ENCODE results near the gene NCKAP5L. TPM values are rescaled to one million over a fixed set of nuclear protein-coding genes. Genes with fewer than 3 reads are reported as not detected.

Gene NCKAP5L, protein sequence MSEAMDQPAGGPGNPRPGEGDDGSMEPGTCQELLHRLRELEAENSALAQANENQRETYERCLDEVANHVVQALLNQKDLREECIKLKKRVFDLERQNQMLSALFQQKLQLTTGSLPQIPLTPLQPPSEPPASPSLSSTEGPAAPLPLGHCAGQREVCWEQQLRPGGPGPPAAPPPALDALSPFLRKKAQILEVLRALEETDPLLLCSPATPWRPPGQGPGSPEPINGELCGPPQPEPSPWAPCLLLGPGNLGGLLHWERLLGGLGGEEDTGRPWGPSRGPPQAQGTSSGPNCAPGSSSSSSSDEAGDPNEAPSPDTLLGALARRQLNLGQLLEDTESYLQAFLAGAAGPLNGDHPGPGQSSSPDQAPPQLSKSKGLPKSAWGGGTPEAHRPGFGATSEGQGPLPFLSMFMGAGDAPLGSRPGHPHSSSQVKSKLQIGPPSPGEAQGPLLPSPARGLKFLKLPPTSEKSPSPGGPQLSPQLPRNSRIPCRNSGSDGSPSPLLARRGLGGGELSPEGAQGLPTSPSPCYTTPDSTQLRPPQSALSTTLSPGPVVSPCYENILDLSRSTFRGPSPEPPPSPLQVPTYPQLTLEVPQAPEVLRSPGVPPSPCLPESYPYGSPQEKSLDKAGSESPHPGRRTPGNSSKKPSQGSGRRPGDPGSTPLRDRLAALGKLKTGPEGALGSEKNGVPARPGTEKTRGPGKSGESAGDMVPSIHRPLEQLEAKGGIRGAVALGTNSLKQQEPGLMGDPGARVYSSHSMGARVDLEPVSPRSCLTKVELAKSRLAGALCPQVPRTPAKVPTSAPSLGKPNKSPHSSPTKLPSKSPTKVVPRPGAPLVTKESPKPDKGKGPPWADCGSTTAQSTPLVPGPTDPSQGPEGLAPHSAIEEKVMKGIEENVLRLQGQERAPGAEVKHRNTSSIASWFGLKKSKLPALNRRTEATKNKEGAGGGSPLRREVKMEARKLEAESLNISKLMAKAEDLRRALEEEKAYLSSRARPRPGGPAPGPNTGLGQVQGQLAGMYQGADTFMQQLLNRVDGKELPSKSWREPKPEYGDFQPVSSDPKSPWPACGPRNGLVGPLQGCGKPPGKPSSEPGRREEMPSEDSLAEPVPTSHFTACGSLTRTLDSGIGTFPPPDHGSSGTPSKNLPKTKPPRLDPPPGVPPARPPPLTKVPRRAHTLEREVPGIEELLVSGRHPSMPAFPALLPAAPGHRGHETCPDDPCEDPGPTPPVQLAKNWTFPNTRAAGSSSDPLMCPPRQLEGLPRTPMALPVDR (N-terminal part only)
- total RNA-seq (10 to 100 TPM; 63.5 to 79.7 TPM), polyA plus RNA-seq (ENCODE audit: insufficient read depth, low read depth, low replicate concordance) (22.0 TPM)
- long read RNA-seq, donor 1, full-length matches to known transcripts, result 6 of 23 reads
- long read RNA-seq, donor 1, partial matches to known transcripts, result 17 of 23 reads
- long read RNA-seq, donor 1, other reads (novel, unspliced or antisense), result 0 of 23 reads
- long read RNA-seq, donor 2, full-length matches to known transcripts, result 1 of 14 reads
- long read RNA-seq, donor 2, partial matches to known transcripts, result 13 of 14 reads
- long read RNA-seq, donor 2, other reads (novel, unspliced or antisense), result 0 of 14 reads

DNA sequence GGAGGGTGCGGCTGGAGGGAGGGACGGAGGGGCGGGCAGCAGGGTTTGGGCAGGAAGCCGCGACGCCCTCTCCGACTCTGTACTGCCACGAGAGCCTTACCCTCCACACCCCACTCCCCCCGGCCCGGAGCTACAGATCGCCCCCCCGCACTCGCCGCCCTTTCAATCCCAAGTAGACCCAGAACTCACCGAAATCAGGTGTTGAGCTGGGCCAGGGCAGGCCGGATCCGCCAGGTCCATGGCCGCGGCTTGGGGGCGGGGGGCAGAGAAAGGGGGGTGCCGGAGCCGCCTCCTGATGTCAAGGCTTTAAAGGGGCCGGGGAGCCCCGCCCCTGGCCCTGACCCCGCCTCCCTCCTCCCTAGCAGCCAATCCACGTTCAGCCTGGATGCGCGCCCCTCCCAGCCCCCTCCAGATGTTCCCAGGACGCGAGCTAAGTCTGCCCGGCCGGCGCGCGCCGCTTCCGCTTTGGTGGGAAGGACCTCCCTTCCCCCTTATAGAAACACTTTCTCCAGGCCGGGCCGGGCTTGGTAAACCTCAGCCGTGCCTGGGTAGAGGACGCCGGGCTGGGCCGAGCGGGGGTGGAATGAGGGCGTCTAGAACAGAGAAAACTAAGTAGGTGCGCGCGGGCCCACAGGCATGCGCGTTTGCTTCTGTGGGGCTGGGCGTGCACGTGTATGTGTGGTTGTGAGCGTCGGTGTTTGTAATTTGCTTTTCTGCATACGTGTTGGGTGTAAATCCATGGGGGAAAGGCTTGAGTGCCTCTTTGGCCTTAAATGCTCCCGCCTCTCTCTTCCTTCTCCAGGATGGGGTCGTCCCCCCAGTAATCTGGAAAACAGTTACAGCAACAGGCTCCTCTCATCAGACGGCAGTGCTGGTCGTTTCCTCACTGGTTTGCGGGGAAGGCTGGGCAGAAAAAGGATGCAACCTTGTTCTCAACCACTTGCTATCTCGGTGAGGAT is at the start of gene NCKAP5L:
Gene NCKAP5L (minus strand): TSS at position 281 of the 959 bp plus-strand sequence. CDS start 24,369 bp downstream, outside the sequence.
- peak within 1 kb of the TSS; percentile 83 to 90 for H3K27ac ChIP-seq
- DNase-seq, result peak; percentile 98
- H3K4me1 ChIP-seq, result peaks cover 43% of the 10 kb centered on the region
- no peaks in the 10 kb centered on the region for H3K9me3 ChIP-seq
- H3K36me3 ChIP-seq (ENCODE audit: low read depth, missing control alignments), result no peaks in the 10 kb centered on the region
- H3K4me3 ChIP-seq, result peak within 1 kb of the TSS; percentile 76 to 90
- intact Hi-C loops (cut with DNase I; ENCODE audit: low total_unique reads), result no loop called here
- no peaks in the 10 kb centered on the region for H3K27me3 ChIP-seq
- no peak for TF ChIP-seq POLR2A (IDR thresholded peaks at IDR 0.05)
- TF ChIP-seq, protein P1, sequence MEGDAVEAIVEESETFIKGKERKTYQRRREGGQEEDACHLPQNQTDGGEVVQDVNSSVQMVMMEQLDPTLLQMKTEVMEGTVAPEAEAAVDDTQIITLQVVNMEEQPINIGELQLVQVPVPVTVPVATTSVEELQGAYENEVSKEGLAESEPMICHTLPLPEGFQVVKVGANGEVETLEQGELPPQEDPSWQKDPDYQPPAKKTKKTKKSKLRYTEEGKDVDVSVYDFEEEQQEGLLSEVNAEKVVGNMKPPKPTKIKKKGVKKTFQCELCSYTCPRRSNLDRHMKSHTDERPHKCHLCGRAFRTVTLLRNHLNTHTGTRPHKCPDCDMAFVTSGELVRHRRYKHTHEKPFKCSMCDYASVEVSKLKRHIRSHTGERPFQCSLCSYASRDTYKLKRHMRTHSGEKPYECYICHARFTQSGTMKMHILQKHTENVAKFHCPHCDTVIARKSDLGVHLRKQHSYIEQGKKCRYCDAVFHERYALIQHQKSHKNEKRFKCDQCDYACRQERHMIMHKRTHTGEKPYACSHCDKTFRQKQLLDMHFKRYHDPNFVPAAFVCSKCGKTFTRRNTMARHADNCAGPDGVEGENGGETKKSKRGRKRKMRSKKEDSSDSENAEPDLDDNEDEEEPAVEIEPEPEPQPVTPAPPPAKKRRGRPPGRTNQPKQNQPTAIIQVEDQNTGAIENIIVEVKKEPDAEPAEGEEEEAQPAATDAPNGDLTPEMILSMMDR (IDR thresholded peaks at IDR 0.05), result no peak
- 1% methylated on average over 33 to 60 of the region's 61 CpGs for WGBS, 2 donors

DNA sequence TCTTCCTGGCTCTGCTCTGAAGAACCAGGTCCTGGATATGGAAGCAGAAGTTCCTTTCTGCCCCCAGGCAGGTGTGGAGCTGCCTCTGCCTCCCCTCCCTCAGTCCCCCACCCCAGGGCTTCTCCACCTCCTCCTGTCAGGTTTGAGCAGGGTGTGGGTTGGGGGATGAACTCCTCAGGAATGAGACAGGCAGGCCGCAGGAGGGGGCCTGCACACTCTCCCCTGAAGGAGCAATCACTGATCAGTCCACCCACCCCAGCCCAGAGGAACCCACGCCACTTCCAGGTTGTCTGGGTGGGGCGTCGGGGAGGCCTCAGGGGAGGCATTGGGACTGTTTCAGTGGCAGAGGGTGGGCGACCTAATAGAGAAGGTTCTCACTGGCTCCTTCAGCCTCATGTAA is 48.9 kb upstream of the NCKAP5L start:
- Histone ChIP-seq H3K27me3 (no peaks in the 10 kb centered on the region), H3K4me3 (no peak overlapping the region), H3K27ac (no peak overlapping the region), H3K9me3 (no peaks in the 10 kb centered on the region), H3K36me3 (ENCODE audit: low read depth, missing control alignments) (no peaks in the 10 kb centered on the region), H3K4me1 (no peaks in the 10 kb centered on the region)
- TF ChIP-seq, protein P1 (IDR thresholded peaks at IDR 0.05), result no peak
- no peak for TF ChIP-seq POLR2A (IDR thresholded peaks at IDR 0.05)
- DNase-seq, result no peak
- WGBS, 2 donors, result 76 to 100% methylated on average over 3 to 5 of the region's 5 CpGs
- intact Hi-C loops (cut with DNase I; ENCODE audit: low total_unique reads), result no loop called here

DNA sequence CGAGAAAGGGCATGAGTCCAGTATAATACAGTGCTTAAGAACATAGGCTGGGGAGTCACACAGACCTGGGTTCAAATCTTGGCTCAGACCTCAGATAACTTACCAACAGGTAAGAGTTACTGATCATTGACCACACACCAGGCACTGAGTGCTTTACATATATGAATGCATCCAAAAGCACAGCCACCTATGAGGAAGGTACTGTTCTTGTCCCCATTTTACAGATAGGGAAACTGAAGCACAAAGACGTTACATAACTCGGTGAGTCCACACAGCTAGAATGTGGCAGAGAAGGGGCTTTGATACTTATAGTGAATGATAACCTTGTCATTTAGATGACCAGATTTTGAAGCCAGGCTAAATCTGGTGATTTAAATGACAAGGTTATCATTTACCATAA is 47.9 kb upstream of the NCKAP5L start:
- H3K27ac ChIP-seq, result no peak overlapping the region
- no peak for TF ChIP-seq POLR2A (IDR thresholded peaks at IDR 0.05)
- TF ChIP-seq, protein P1 (IDR thresholded peaks at IDR 0.05), result no peak
- intact Hi-C loops (cut with DNase I; ENCODE audit: low total_unique reads), result no loop called here
- no peak overlapping the region for H3K4me3 ChIP-seq
- no peaks in the 10 kb centered on the region for H3K27me3 ChIP-seq
- H3K36me3 ChIP-seq (ENCODE audit: low read depth, missing control alignments), result no peaks in the 10 kb centered on the region
- 93 to 95% methylated on average over 3 of the region's 3 CpGs for WGBS, 2 donors
- no peaks in the 10 kb centered on the region for H3K4me1 ChIP-seq
- DNase-seq, result no peak
- no peaks in the 10 kb centered on the region for H3K9me3 ChIP-seq

Data from testis (tissue), 5 donors.